HG02571 (cell line): Measurements from ENCODE around the gene NCKAP5.

Experiments
- ATAC-seq: cut with Tn5 transposase; IDR thresholded peaks from one replicate; pipeline ENCODE4 v1.9.1; 2021; ENCODE audit warnings: mild to moderate bottlenecking, moderate library complexity; ENCODE audit not compliant: unreplicated experiment

Gene NCKAP5

GRCh38 chr2:133123393-133123792 is 444.9 kb downstream of the NCKAP5 start:
- no peak for ATAC-seq

GRCh38 chr2:133122529-133122928 is 445.7 kb downstream of the NCKAP5 start:
- no peak for ATAC-seq

GRCh38 chr2:133120310-133120709 is 448.0 kb downstream of the NCKAP5 start:
- ATAC-seq = no peak

GRCh38 chr2:133110201-133110600 is 458.1 kb downstream of the NCKAP5 start:
- ATAC-seq = no peak

GRCh38 chr2:133109772-133110171 is 458.5 kb downstream of the NCKAP5 start:
- no peak for ATAC-seq

GRCh38 chr2:133107058-133107815 is 461.0 kb downstream of the NCKAP5 start:
- ATAC-seq = no peak

GRCh38 chr2:133104871-133105270 is 463.4 kb downstream of the NCKAP5 start:
- no peak for ATAC-seq

- no peak for ATAC-seq
Measured at GRCh38 chr2:133098787-133099186, 469.5 kb downstream of the NCKAP5 start.

- no peak for ATAC-seq
Measured at GRCh38 chr2:133097666-133098065, 470.6 kb downstream of the NCKAP5 start.

GRCh38 chr2:133092571-133092970 is 475.7 kb downstream of the NCKAP5 start:
- no peak for ATAC-seq

GRCh38 chr2:133090358-133090757 is 477.9 kb downstream of the NCKAP5 start:
- no peak for ATAC-seq

- ATAC-seq = no peak
Measured at GRCh38 chr2:133086176-133086575, 482.1 kb downstream of the NCKAP5 start.

GRCh38 chr2:133085646-133086045 is 482.6 kb downstream of the NCKAP5 start:
- ATAC-seq = no peak

- ATAC-seq = no peak
Measured at GRCh38 chr2:133082034-133082433, 486.2 kb downstream of the NCKAP5 start.

GRCh38 chr2:133080822-133081221 is 487.4 kb downstream of the NCKAP5 start:
- no peak for ATAC-seq

- ATAC-seq = no peak
Measured at GRCh38 chr2:133078667-133079411, 489.4 kb downstream of the NCKAP5 start.

- no peak for ATAC-seq
Measured at GRCh38 chr2:133077269-133077822, 490.9 kb downstream of the NCKAP5 start.

GRCh38 chr2:133072837-133073694 is 495.2 kb downstream of the NCKAP5 start:
- no peak for ATAC-seq

GRCh38 chr2:133063775-133064174 is 504.5 kb downstream of the NCKAP5 start:
- no peak for ATAC-seq

- no peak for ATAC-seq
Measured at GRCh38 chr2:133062931-133063665, 505.2 kb downstream of the NCKAP5 start.
